HG03558 (cell line): ENCODE results near the gene PKP2.

Source experiments
- ATAC-seq: cut with Tn5 transposase; IDR thresholded peaks from one replicate; pipeline ENCODE4 v1.9.1; 2021; ENCODE audit warnings: moderate number of reproducible peaks; ENCODE audit not compliant: unreplicated experiment; ENCODE audit errors: extremely low read depth

PKP2 gene

DNA sequence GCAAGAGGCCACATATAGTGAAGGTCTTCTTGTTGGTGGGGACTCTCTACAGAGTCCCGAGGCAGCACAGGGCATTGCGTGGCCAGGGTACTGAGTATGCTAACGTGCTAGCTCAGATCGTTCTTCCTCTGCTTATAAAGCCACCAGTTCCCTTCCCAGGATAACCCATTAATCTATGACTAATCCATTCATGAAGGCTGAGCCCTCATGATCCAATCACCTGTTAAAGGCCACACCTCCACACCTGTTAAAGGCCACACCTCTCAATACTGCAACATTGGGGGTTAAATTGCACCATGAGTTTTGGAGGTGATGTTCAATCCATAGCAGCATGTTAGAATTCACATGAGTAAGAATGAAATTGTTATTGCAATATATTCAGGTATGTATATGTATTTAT lies 128.1 kb downstream of the PKP2 start:
- no peak for ATAC-seq

DNA sequence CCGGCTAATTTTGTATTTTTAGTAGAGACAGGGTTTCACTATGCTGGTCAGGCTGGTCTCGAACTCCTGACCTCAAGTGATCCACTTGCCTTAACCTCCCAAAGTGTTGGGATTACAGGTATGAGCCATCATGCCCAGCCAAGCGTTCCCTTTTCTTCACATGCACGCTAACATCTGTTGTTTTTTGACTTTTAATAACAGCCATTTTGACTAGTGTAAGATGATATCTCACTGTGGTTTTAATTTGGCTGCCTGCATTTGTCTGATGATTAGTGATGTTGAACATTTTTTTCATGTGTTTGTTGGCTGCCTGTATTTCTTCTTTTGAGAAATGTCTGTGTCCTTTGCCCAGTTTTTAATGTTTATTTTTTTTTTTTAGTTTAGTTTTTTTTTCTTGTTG lies 130.7 kb downstream of the PKP2 start:
- ATAC-seq = no peak

DNA sequence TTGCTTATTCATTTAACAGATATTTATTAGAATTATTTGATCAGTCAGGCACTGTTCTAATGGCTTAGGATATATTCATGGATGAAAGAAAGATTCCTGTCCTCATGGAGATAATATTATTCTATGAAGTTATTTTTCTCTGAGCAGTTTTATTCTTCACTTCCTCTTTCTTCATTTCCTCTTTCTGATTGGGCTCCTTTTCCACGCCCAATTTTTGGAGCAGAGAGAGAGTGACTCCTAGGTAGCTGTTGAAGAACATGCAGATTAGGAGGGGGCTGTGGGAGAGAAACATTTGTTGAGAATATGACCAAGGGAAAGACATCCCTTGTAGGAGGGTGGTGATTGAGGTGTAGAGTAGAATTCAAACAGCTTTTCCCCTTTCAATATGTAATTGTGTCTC lies 134.9 kb downstream of the PKP2 start:
- no peak for ATAC-seq

DNA sequence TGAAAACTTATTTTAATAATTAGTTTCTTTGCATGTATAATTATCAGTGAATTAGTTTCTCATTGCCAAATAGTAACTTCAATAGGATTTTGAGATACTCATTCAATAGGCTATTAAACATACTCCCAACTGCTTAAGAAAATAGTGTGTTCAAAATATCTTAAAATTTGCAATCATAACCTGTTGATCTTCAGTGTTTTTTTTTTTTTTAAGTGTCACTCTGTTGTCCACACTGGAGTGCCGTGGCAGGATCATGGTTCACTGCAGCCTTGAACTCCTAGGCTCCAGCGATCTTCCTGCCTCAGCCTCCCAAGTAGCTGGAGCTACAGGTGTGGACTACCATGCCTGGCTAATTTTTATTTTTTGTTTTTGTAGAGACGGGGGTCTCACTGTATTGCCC lies 139.4 kb downstream of the PKP2 start:
- ATAC-seq = no peak

DNA sequence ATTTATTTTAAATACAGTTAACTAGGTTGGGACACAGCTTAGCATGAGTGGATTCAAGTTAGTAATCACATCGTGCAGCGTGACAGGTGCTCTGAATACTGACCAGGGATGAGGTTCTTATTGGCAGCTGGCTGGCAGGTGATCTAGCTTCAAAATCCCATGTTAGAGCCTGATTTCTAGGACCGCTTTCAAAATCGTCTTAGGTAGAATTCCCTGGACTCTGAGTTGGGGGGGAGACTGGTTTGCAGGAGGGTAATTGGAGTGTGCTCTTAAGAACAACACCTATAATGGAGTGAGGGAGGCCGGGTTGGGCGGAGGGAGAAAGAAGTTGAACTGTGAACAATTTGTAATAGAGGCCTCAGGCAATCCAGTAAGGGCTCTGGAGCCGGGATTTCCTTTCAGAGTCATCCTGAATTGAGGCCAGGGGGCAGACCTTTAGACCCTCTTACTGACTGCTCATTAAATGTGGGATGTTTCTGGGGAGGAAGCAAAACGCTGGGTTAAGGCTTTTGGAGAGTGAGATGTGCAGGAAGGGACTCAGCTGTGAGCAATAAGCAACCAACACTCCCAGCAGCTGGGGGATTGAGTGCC lies 140.0 kb downstream of the PKP2 start:
- no peak for ATAC-seq

DNA sequence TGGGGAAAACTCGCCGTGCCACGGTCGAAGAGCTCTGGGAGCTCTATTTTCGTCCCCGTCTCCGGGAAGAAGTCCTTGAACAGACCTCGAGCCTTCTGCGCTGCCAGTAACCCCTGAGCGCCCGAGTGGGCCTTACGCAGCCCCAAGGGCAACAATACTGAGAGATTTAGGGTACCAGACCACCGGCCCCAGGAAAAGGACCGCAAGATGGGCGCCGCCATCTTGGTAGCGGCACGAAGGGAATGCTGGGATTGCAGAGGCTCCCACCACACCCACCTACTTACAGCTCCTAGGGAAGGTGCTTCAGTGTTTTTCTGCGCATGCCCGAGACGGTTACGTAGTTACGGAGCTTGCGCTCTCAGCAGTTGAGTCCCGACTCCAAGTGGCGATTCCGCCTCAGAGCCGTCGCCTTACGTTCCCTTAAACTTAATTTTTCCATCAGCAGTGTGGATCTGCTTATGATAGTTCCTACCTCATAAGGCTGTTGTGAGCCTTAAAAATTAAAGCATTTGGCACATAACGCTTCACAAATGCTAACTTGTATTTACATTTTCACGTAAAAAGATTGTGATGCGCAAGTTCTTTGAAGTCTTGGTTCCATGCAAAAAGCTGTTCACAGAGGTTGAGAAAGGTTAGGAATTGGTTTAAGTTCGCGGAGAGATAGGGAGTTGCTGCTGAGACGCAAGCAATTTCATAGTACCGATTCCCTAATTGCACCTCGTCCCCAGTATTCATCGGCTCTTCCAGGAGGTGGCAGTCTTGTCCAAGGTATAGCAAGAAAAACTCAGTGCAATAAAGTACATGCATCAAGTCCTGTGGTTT lies 140.7 kb downstream of the PKP2 start, which contains the start of gene YARS2:
TSS of gene YARS2 (minus strand) at position 244 of the 822 bp plus-strand sequence. CDS start at position 221, 23 bp downstream.
- ATAC-seq = peak; percentile 77

DNA sequence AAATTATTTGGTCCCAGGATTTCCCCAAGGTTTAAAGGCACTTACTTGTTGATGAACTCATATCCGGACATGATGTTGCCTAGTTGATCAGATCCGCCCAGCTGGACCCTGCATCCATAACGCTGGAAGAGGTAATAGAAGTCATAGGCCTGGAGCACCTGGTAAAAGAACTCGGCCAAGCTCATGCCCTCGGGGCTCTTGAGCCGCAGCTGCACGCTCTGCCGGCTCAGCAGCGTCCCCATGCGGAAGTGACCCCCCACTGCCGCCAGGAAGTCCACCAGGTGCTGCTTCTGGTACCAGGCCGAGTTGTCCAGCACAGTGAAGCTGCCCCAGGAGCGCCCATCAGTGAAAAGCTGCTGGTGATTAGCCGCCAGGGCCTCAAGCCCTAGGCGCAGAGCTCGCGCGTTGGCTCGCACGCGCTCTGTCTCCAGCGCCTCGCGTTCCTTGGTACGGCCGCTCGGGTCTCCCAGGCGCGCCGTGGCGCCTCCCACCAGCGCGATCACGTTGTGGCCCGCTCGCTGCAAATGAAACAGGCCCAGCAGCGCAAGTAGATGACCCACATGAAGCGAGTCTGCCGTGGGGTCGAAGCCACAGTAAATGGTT lies 141.4 kb downstream of the PKP2 start:
- peak; percentile 58 for ATAC-seq

DNA sequence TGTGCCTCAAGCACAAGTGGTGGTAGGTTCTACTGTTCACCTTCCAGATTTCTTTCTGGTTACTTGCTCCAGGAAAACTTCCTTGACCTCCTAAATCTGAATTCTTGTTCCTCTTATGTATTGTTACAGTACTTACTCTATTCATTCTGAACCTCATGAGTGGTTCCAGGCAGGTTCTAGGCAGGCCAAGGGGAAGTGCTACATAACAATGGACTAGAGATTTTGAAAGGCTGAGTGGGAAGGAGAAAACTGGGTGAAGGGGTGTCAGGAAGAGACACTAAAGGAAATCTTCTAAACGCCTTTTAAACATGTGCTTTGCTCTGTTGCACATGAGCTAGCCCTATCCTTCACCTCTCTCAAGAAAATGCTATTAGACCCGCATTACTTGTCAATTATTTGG lies 142.5 kb downstream of the PKP2 start:
- no peak for ATAC-seq

DNA sequence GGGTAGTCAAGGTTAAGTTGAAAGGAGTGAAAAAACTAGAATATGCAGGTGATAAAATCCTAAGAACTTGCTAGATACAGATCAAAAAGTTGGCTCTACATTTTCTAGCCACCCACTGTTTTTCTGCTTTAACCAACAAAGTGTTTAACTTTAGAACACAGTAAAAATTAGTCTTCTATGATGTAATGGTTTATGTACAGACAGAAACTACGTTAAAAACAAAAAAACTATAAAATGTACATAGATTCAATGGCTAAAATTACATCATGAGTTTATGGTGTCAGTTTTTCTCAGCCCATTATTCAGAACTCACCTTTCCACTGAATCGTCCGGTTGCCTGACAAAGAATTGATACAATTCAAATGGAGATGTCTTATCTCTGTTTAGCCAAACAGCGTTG lies 143.0 kb downstream of the PKP2 start:
- ATAC-seq = no peak

DNA sequence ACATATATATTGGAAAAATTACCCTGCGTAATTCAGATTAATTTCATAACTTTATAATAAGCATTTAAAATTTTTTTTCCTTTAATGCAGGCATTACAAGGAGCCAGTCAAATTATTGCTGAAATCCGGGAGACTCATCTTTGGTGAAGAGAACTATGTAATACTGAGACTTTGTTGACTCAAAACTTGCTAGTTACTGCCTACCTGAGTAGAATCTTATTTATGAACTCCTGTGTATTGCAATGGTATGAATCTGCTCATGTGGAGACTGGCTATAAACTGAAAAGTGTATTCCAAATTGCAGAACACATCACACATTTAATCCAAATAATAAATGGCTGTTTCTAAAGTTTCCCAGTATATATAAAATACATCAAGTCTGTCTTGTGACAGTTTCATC lies 153.3 kb downstream of the PKP2 start:
- ATAC-seq = no peak

DNA sequence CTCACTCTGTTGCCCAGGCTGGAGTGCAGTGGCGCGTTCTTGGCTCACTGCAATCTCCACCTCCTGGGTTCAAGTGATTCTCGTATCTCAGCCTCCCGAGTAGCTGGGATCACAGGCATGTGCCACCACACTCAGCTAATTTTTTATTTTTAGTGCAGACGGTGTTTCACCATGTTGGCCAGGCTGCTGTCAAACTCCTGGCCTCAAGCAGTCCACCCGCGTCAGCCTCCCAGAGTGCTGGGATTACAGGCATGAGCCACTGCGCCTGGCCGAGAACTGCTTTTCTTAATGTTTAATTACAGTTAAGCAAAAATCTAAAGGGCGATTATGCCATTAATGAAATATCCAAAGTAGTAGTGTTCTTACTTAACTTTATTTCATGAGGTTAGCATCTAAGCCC lies 154.4 kb downstream of the PKP2 start:
- no peak for ATAC-seq
